Measurements from ENCODE around the gene ITGB8. TPM values are rescaled to one million over a fixed set of nuclear protein-coding genes. Genes with fewer than 3 reads are reported as not detected.

Gene ITGB8
- total and polyA plus RNA-seq, 2 of the 4 experiments (the other 2 are of a cell fraction): 2.6 to 10.2 TPM

DNA sequence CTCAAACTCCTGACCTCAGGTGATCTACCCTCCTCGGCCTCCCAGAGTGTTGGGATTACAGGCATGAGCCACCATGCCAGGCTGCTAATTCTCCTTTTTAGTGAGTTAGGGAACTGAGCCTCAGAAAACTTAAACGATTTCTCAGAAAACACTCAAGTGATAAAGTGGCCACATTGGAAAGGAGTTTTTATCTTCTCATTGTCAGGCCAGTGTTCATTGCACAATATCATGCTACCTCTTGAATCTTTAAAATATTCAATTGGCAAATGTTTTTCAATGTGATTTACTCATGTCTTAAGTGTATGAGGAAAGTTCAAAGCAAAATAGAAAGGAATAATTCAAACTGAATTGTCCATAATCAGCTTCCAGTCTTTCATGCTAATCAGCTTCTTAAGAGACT lies 80.7 kb downstream of the ITGB8 start:
- Histone ChIP-seq H3K4me1 (ENCODE audit: control insufficient read depth, insufficient read depth, low read length) (peaks cover 7% of the 10 kb centered on the region; the same call in 1 of the 2 replicates), H2BK15ac (ENCODE audit: low read depth, low read length) (no peak overlapping the region), H2BK5ac (ENCODE audit: low read depth, low read length, poor library complexity, severe bottlenecking) (no peak overlapping the region), H4K5ac (ENCODE audit: low read depth, low read length) (no peak overlapping the region), H3K56ac (ENCODE audit: extremely low read depth, insufficient read depth, low read length) (no peak overlapping the region), H3K4ac (ENCODE audit: low read depth, low read length) (no peak overlapping the region), H3K4me2 (ENCODE audit: low read depth, low read length) (no peak overlapping the region), H2AK5ac (ENCODE audit: low read depth, low read length) (no peak overlapping the region), H3K4me3 (ENCODE audit: insufficient read depth, low read depth, low read length) (no peak overlapping the region), H3K79me1 (ENCODE audit: low read depth in 1 of 2, low read length in 2 of 2) (no peaks in the 10 kb centered on the region), H3K36me3 (ENCODE audit: control insufficient read depth, insufficient read depth, low read length) (peaks cover 7% of the 10 kb centered on the region; the same call in 1 of the 2 replicates), H4K20me1 (ENCODE audit: insufficient read depth, low read length) (no peaks in the 10 kb centered on the region), H2BK120ac (ENCODE audit: low read depth, low read length) (no peak overlapping the region), H4K91ac (ENCODE audit: insufficient read depth, low read depth, low read length) (no peak overlapping the region), H3K27me3 (ENCODE audit: control insufficient read depth, insufficient read depth, low read length) (no peaks in the 10 kb centered on the region), H3K18ac (ENCODE audit: low read depth, low read length) (no peak overlapping the region), H3K27ac (ENCODE audit: insufficient read depth, low read length) (no peak overlapping the region), H3K9me1 (ENCODE audit: insufficient read depth, low read length) (no peaks in the 10 kb centered on the region), H3K14ac (replicated peaks; ENCODE audit: low read depth, low read length) (no peak overlapping the region), H3K9me3 (ENCODE audit: control insufficient read depth, insufficient read depth, low read length) (no peaks in the 10 kb centered on the region), H4K8ac (ENCODE audit: low read depth in 2 of 2, low read length in 2 of 2) (no peak overlapping the region), H2AFZ (replicated peaks; ENCODE audit: low read length, poor library complexity) (no peak overlapping the region), H2BK20ac (ENCODE audit: low read depth, low read length) (no peak overlapping the region), H3K23ac (ENCODE audit: low read depth, low read length) (no peak overlapping the region), H2AK9ac (replicated peaks; ENCODE audit: low read depth, low read length, poor library complexity) (no peak overlapping the region), H3K9ac (ENCODE audit: low read depth, low read length) (no peak overlapping the region)
- dilution Hi-C loops (cut with HindIII; ENCODE audit: low sequenced_read_pairs, unreplicated experiment): no loop called here
- ATAC-seq (ENCODE audit: low read depth): no peak
- BruUV-seq (replicated peaks): no TSS peak
- POLR2A ChIA-PET (ENCODE audit: unreplicated experiment): no interaction called here
- TF ChIP-seq, protein P1, sequence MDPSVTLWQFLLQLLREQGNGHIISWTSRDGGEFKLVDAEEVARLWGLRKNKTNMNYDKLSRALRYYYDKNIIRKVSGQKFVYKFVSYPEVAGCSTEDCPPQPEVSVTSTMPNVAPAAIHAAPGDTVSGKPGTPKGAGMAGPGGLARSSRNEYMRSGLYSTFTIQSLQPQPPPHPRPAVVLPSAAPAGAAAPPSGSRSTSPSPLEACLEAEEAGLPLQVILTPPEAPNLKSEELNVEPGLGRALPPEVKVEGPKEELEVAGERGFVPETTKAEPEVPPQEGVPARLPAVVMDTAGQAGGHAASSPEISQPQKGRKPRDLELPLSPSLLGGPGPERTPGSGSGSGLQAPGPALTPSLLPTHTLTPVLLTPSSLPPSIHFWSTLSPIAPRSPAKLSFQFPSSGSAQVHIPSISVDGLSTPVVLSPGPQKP (IDR thresholded peaks at IDR 0.05; ENCODE audit: borderline replicate concordance, low read depth, low read length): no peak
- TF ChIP-seq CHD1 (IDR thresholded peaks at IDR 0.05; ENCODE audit: low read depth, low read length): no peak
- peak; percentile 57 for TF ChIP-seq CEBPB (IDR thresholded peaks at IDR 0.05; ENCODE audit: low read depth, low read length)
- intact Hi-C loops (cut with micrococcal nuclease): no loop called here
- DNase-seq: no peak
- no CpG with 5 or more reads among the region's 2 CpGs for WGBS, 2 experiments (ENCODE audit: extremely low coverage in 2 of 2, insufficient read length in 1 of 2)
- in situ Hi-C loops (cut with MboI; ENCODE audit: low sequenced_read_pairs): no loop called here
- CTCF ChIA-PET: no interaction called here

All from IMR-90 (cell line).